NB4 (cell line): ENCODE measurements around the gene PSAP.

Source experiments
- DNase-seq: peaks from one replicate; pipeline ENCODE4 v3.0.0; 2010; ENCODE audit warnings: low read depth
- H3K4me3 ChIP-seq: one replicate; pipeline ENCODE4 v1.5.1; 2011; ENCODE audit warnings: mild to moderate bottlenecking, low read depth, low read length, moderate library complexity
- CTCF ChIP-seq: IDR thresholded peaks from one replicate; pipeline ENCODE4 v1.5.1; 2012; ENCODE audit warnings: low read depth, low read length
- MAX ChIP-seq: IDR thresholded peaks from 2 replicates; pipeline ENCODE4 v1.6.1; 2011; ENCODE audit warnings: low read depth, low read length
- MYC ChIP-seq: IDR thresholded peaks from 2 replicates; pipeline ENCODE4 v1.6.1; 2011; ENCODE audit warnings: low read depth, low read length
- POLR2A ChIP-seq: IDR thresholded peaks from 2 replicates; pipeline ENCODE4 v1.6.1; 2011; ENCODE audit warnings: mild to moderate bottlenecking; ENCODE audit not compliant: insufficient read length; ENCODE audit errors: extremely low read depth

PSAP gene

GRCh38 chr10:71771821-71772617 lies 79.0 kb downstream of the PSAP start:
- DNase-seq = peak; percentile 75
- no peak for TF ChIP-seq MYC
- peak overlapping the region; percentile 62 for H3K4me3 ChIP-seq

- no peak for DNase-seq
- H3K4me3 ChIP-seq = peak overlapping the region; percentile 62
- no peak for TF ChIP-seq MAX
- TF ChIP-seq CTCF = no peak
- no peak for TF ChIP-seq MYC
These were observed 79.8 kb downstream of the PSAP start for GRCh38 chr10:71771204-71771603.

GRCh38 chr10:71770789-71771188 lies 80.3 kb downstream of the PSAP start:
- peak; percentile 61 for DNase-seq
- TF ChIP-seq MYC = no peak
- no peak for TF ChIP-seq MAX
- TF ChIP-seq CTCF = no peak
- TF ChIP-seq POLR2A = no peak
- H3K4me3 ChIP-seq = peak overlapping the region; percentile 62

- TF ChIP-seq POLR2A = no peak
- TF ChIP-seq MYC = no peak
- TF ChIP-seq MAX = no peak
- no peak for TF ChIP-seq CTCF
- H3K4me3 ChIP-seq = peak overlapping the region; percentile 62
- DNase-seq = peak; percentile 87
These were observed 80.8 kb downstream of the PSAP start for GRCh38 chr10:71770255-71770654.

GRCh38 chr10:71769279-71769823 lies 81.7 kb downstream of the PSAP start:
- peak; percentile 65 for DNase-seq
- no peak for TF ChIP-seq MAX
- no peak for TF ChIP-seq CTCF
- TF ChIP-seq POLR2A = no peak
- no peak for TF ChIP-seq MYC
- H3K4me3 ChIP-seq = peak overlapping the region; percentile 19

GRCh38 chr10:71767420-71768035 lies 83.5 kb downstream of the PSAP start:
- H3K4me3 ChIP-seq = no peak overlapping the region
- DNase-seq = no peak
- no peak for TF ChIP-seq POLR2A
- no peak for TF ChIP-seq CTCF
- TF ChIP-seq MAX = no peak
- no peak for TF ChIP-seq MYC
